Sigmoid colon (tissue), 7 donors: ENCODE results near the gene JMJD4. TPM values are rescaled to one million over a fixed set of nuclear protein-coding genes. Genes with fewer than 3 reads are reported as not detected.

Experiments
- DNase-seq: peaks from one replicate; pipeline ENCODE4 v3.0.0-alpha.2; 2019
- H3K27ac ChIP-seq, 4 donors: fragments of 200-600 bp; sonication (generic); one replicate each; pipeline ENCODE4 v1.5.1; 2016 to 2019; ENCODE audit warnings: mild to moderate bottlenecking in 1 of 4
- H3K27me3 ChIP-seq, 3 donors: fragments of 200-600 bp; sonication (generic); one replicate each; pipeline ENCODE4 v1.5.1; 2019; ENCODE audit warnings: mild to moderate bottlenecking in 1 of 3
- H3K36me3 ChIP-seq, 4 donors: fragments of 200-600 bp; sonication (generic); one replicate each; pipeline ENCODE4 v1.5.1; 2016 to 2019
- H3K4me1 ChIP-seq, 4 donors: fragments of 200-600 bp; sonication (generic); one replicate each; pipeline ENCODE4 v1.5.1; 2017 to 2019
- H3K4me3 ChIP-seq, 4 donors: fragments of 200-600 bp; sonication (generic); one replicate each; pipeline ENCODE4 v1.5.1; 2017 to 2019; ENCODE audit warnings: mild to moderate bottlenecking in 2 of 4, moderate library complexity in 1 of 4
- H3K9me3 ChIP-seq, 4 donors: fragments of 200-600 bp in 3 of 4; sonication (generic) in 3 of 4; one replicate each; pipeline versions ENCODE4 v1.5.1 to v1.6.1; 2013 to 2019
- CTCF ChIP-seq, 4 experiments: fragments of 450-650 bp in 3 of 4; fragments of 200-600 bp in 1 of 4; IDR thresholded peaks; one replicate each; pipeline ENCODE4 v1.5.1; 2016 to 2019; ENCODE audit warnings: antibody characterized with exemption in 4 of 4, mild to moderate bottlenecking in 3 of 4, moderate library complexity in 2 of 4
- EP300 ChIP-seq, 4 donors: sonication (generic); formaldehyde crosslinking; IDR thresholded peaks; one replicate each; pipeline ENCODE4 v1.6.1; 2017; ENCODE audit warnings: antibody characterized with exemption in 4 of 4
- POLR2A ChIP-seq, 2 donors: fragments of 450-650 bp; IDR thresholded peaks; one replicate each; pipeline ENCODE4 v1.6.1; 2016; ENCODE audit warnings: antibody characterized with exemption in 2 of 2, mild to moderate bottlenecking in 2 of 2, moderate library complexity in 2 of 2
- POLR2AphosphoS5 ChIP-seq, 4 donors: sonication (generic); formaldehyde crosslinking; IDR thresholded peaks; one replicate each; pipeline ENCODE4 v1.6.1; 2017; ENCODE audit warnings: antibody characterized with exemption in 4 of 4
- WGBS, 2 donors: extraction: QIAGEN DNeasy Blood & Tissue Kit; methylation state at CpG; one replicate each; pipeline ENCODE4 v1.1.7; 2013; 5-methylcytosine and 5-hydroxymethylcytosine counted together
- intact Hi-C: fragments of 100-400 bp; cut with DNase I; formaldehyde crosslinking; loops from one replicate; pipeline ENCODE4 v1.15.1; 2023
- polyA plus RNA-seq, 3 donors: library from polyadenylated mRNA; stranded (reverse); fragments of 200-250 nt; gene quantifications; one replicate each; pipeline ENCODE4 v1.2.3, GENCODE V29; 2013
- total RNA-seq, 4 donors: library from RNA; depleted of rRNA; stranded (reverse); fragments of >200 nt; gene quantifications; one replicate each; pipeline ENCODE4 v1.1.0, GENCODE V29; 2016
- donor health status: healthy with polysubstance abuse.
- donor health status: Bipolar disorder and iron deficiency.
- donor health status: healthy.

Gene JMJD4
- total and polyA plus RNA-seq, 7 donors, result 7.8 to 20.5 (median 13.8) TPM

GRCh38 chr1:227779021-227779441 is 43.9 kb upstream of the JMJD4 start:
- no peak for TF ChIP-seq POLR2AphosphoS5 (IDR thresholded peaks at IDR 0.05)
- no peak for TF ChIP-seq EP300 (IDR thresholded peaks at IDR 0.05)
- TF ChIP-seq CTCF (IDR thresholded peaks at IDR 0.05), result no peak
- no peak for TF ChIP-seq POLR2A (IDR thresholded peaks at IDR 0.05)
- DNase-seq, result peak; percentile 56
- Histone ChIP-seq H3K36me3 (peaks cover 0 to 17% (median 5%) of the 10 kb centered on the region in 4 donors), H3K9me3 (no peaks in the 10 kb centered on the region), H3K27me3 (no peaks in the 10 kb centered on the region), H3K4me1 (peaks cover 0 to 39% (median 29%) of the 10 kb centered on the region in 4 donors), H3K4me3 (no peak overlapping the region), H3K27ac (peak overlapping the region in 1 of 4 donors; percentile 22)
- intact Hi-C loops, result no loop called here
- WGBS, 2 donors, result 95 to 96% methylated on average over 10 of the region's 10 CpGs

- Histone ChIP-seq H3K9me3 (no peaks in the 10 kb centered on the region), H3K4me1 (peaks cover 0 to 42% (median 29%) of the 10 kb centered on the region in 4 donors), H3K27ac (peak overlapping the region in 1 of 4 donors; percentile 22), H3K36me3 (peaks cover 0 to 17% (median 5%) of the 10 kb centered on the region in 4 donors), H3K4me3 (no peak overlapping the region), H3K27me3 (no peaks in the 10 kb centered on the region)
- intact Hi-C loops, result no loop called here
- DNase-seq, result peak; percentile 59
- TF ChIP-seq CTCF (IDR thresholded peaks at IDR 0.05) (no peak), POLR2AphosphoS5 (IDR thresholded peaks at IDR 0.05) (no peak), EP300 (IDR thresholded peaks at IDR 0.05) (no peak), POLR2A (IDR thresholded peaks at IDR 0.05) (no peak)
- 93% methylated on average over 8 of the region's 8 CpGs for WGBS, 2 donors
Observed at GRCh38 chr1:227778401-227778947, 43.4 kb upstream of the JMJD4 start.

- Histone ChIP-seq H3K9me3 (no peaks in the 10 kb centered on the region), H3K4me3 (no peak overlapping the region), H3K36me3 (peaks cover 0 to 17% (median 5%) of the 10 kb centered on the region in 4 donors), H3K27me3 (no peaks in the 10 kb centered on the region), H3K27ac (no peak overlapping the region), H3K4me1 (peaks cover 0 to 42% (median 29%) of the 10 kb centered on the region in 4 donors)
- WGBS, 2 donors, result 97% methylated on average over 4 of the region's 4 CpGs
- intact Hi-C loops, result no loop called here
- TF ChIP-seq POLR2A (IDR thresholded peaks at IDR 0.05), result no peak
- no peak for TF ChIP-seq CTCF (IDR thresholded peaks at IDR 0.05)
- no peak for TF ChIP-seq EP300 (IDR thresholded peaks at IDR 0.05)
- TF ChIP-seq POLR2AphosphoS5 (IDR thresholded peaks at IDR 0.05), result no peak
- peak; percentile 57 for DNase-seq
Observed at GRCh38 chr1:227777646-227778045, 42.5 kb upstream of the JMJD4 start.

- 92 to 93% methylated on average over 11 of the region's 11 CpGs for WGBS, 2 donors
- no peaks in the 10 kb centered on the region for H3K9me3 ChIP-seq
- H3K27ac ChIP-seq, result no peak overlapping the region
- peaks cover 0 to 14% (median 2%) of the 10 kb centered on the region in 4 donors for H3K36me3 ChIP-seq
- peaks cover 0 to 42% (median 29%) of the 10 kb centered on the region in 4 donors for H3K4me1 ChIP-seq
- H3K4me3 ChIP-seq, result no peak overlapping the region
- TF ChIP-seq CTCF (IDR thresholded peaks at IDR 0.05) (no peak), POLR2A (IDR thresholded peaks at IDR 0.05) (no peak), EP300 (IDR thresholded peaks at IDR 0.05) (no peak), POLR2AphosphoS5 (IDR thresholded peaks at IDR 0.05) (no peak)
- intact Hi-C loops, result no loop called here
- peak; percentile 65 for DNase-seq
- no peaks in the 10 kb centered on the region for H3K27me3 ChIP-seq
Observed at GRCh38 chr1:227777156-227777555, 42.1 kb upstream of the JMJD4 start.
